GM19328 (cell line): Measurements from ENCODE around the gene LRCH4.
A peak's percentile ranks its signal among the peaks of the same experiment; 100 is the strongest.
"Not testable (repeated sequence)": the region's sequence is repeated elsewhere in the genome, so short reads cannot be mapped to it uniquely, and the experiment has no call there.

ENCODE experiments used
- ATAC-seq: cut with Tn5 transposase; IDR thresholded peaks from one replicate; pipeline ENCODE4 v1.9.1; 2021; ENCODE audit warnings: mild to moderate bottlenecking, moderate library complexity; ENCODE audit not compliant: unreplicated experiment

LRCH4 gene

GRCh38 chr7:100546129-100546925 lies 39.6 kb downstream of the LRCH4 start:
- ATAC-seq, result no peak

- ATAC-seq, result peak; percentile 39
Observed at GRCh38 chr7:100545360-100546128, 40.4 kb downstream of the LRCH4 start.

- no peak for ATAC-seq
Observed at GRCh38 chr7:100544967-100545359, 41.0 kb downstream of the LRCH4 start.

- no peak for ATAC-seq
Observed at GRCh38 chr7:100544386-100544785, 41.5 kb downstream of the LRCH4 start.

GRCh38 chr7:100543586-100543985 lies 42.3 kb downstream of the LRCH4 start:
- ATAC-seq, result no peak

- ATAC-seq, result not testable (repeated sequence)
Observed at GRCh38 chr7:100541309-100541708, 44.6 kb downstream of the LRCH4 start.

- ATAC-seq, result no peak
Observed at GRCh38 chr7:100540073-100540723, 45.7 kb downstream of the LRCH4 start.

- ATAC-seq, result no peak
Observed at GRCh38 chr7:100539436-100540006, 46.4 kb downstream of the LRCH4 start.

GRCh38 chr7:100538654-100539435 lies 47.1 kb downstream of the LRCH4 start, which contains the start of gene AGFG2:
Gene AGFG2, plus strand, starts transcription at chr7:100539203. Its CDS starts 144 bp downstream, at chr7:100539347.
- ATAC-seq, result peak; percentile 98

- ATAC-seq, result no peak
Observed at GRCh38 chr7:100538348-100538653, 47.6 kb downstream of the LRCH4 start.

- ATAC-seq, result not testable (repeated sequence)
Observed at GRCh38 chr7:100536695-100537094, 49.2 kb downstream of the LRCH4 start.

- not testable (repeated sequence) for ATAC-seq
Observed at GRCh38 chr7:100535982-100536381, 49.9 kb downstream of the LRCH4 start.

GRCh38 chr7:100532165-100533022 lies 53.5 kb downstream of the LRCH4 start:
- no peak for ATAC-seq

- not testable (repeated sequence) for ATAC-seq
Observed at GRCh38 chr7:100528108-100528866, 57.6 kb downstream of the LRCH4 start.
